HS-27A (cell line): Measurements from ENCODE around the gene CCDC171.
"Not testable (repeated sequence)": the region's sequence is repeated elsewhere in the genome, so short reads cannot be mapped to it uniquely, and the experiment has no call there.

Experiments
- DNase-seq: peaks from one replicate; pipeline ENCODE4 v3.0.0-alpha.2; 2012; ENCODE audit warnings: low read depth, missing footprints

CCDC171 gene

GRCh38 chr9:15763371-15763770 lies 210.5 kb downstream of the CCDC171 start:
- DNase-seq = no peak

GRCh38 chr9:15764131-15764530 lies 211.3 kb downstream of the CCDC171 start:
- DNase-seq = no peak

DNA sequence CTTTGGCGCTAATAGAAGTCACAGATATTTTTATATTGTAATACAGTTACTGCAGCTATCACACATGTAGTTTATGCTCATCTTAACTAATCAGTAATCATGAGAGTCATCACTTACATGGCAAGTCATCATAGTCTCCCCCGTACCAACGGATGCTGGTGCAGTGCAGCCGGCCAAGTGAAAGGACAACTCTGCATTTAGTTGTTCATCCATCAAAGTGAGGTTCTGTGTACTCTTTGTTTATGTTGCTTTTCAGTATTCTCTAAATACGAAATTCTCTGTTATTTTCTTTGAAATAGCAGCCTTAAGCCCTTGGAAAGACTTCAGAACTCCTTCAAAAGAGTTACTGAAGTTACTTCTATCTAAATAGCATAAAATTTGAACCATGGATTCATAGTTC lies 216.7 kb downstream of the CCDC171 start:
- DNase-seq = no peak

GRCh38 chr9:15778861-15779260 lies 226.0 kb downstream of the CCDC171 start:
- DNase-seq = no peak

DNA sequence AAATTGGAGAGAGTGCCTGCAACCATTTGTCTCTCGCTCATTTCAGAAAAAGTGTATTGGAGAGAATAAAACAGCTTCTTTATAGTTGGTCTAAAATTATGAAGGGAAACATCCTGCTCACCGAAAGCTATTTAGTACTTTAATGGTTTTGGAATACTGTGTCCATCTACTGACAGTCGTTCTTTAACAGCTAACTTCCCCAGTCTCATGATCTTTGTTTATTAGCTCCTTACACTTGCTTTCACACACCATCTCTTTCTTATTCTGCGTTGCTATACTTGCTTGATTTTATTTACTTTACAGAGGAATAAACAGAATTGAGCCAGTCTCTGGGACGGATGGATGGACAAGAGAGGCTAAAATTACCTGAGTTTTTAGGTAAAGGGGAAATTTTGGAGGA lies 229.3 kb downstream of the CCDC171 start:
- no peak for DNase-seq

DNA sequence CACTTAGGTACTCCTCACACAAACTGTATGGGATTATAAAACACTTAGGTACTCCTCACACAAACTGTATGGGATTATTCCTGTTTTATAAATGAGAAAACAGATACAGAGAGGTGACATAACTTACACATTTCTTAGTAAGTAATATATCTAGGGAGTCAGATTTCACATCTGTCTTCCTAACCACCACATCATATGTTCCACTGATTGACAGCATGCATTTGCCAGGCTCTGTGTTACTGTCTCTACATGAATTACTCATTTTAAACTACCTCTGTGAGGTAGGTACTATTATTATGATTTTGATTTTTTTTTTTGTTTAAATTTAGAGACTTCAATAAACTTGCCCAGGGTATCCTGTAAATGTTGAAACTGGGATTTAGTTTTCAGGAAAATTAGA lies 232.7 kb downstream of the CCDC171 start:
- DNase-seq = no peak

DNA sequence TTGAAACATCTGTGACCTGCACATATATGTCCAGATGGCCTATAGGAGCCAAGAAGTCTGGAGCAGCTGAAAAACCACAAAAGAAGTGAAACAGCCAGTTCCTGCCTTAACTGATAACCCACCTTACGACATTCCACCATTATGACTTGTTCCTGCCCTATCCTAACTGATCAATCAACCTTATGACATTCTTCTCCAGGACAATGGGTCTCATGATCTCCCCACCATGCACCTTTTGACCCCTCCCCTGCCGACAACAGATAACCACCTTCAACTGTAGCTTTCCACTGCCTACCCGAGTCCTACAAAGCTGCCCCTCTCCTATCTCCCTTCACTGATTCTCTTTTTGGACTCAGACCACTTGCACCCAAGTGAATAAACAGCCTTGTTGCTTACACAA lies 233.8 kb downstream of the CCDC171 start:
- DNase-seq = no peak

DNA sequence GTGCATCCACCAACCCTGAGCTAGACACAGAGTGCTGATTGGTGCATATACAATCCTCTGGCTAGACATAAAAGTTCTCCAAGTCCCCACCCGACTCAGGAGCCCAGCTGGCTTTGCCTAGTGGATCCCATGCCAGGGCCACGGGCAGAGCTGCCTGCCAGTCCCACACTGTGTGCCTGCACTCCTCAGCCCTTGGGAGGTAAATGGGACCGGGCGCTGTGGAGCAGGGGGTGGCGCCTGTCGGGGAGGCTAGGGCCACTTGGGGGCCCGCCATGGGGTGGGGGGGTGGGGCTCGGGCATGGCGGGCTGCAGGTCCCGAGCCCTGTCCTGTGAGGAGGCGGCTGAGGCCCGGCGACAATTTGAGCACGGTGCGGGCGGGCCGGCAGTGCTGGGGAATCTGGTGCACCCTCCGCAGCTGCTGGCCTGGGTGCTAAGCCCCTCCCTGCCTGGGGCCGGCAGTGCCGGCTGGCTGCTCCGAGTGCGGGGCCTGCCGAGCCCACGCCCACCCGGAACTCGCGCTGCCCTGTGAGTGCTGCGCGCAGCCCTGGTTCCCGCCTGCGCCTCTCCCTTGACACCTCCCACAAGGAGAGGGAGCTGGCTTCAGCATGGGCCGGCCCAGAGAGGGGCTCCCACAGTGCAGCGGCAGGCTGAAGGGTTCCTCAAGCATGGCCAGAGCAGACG lies 257.5 kb downstream of the CCDC171 start:
- DNase-seq = not testable (repeated sequence)

DNA sequence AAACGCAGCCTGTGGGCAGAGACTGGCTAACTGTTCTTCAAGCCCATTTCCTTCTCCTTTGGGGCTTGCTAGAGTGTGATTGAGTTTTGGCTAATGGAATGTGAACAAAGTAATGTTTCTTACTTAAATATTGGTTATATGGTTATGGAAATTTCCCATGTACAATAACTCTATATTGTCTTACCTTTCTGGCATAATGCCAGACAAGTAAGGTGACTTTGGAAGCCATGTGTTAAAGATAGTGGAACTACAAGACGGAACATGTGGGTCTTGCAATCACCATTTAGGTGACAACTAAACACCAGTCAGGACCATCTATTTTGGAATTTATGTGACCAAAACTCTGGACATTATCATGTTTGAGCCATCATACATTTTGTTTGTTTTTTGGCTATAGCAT lies 260.2 kb downstream of the CCDC171 start:
- DNase-seq = no peak

DNA sequence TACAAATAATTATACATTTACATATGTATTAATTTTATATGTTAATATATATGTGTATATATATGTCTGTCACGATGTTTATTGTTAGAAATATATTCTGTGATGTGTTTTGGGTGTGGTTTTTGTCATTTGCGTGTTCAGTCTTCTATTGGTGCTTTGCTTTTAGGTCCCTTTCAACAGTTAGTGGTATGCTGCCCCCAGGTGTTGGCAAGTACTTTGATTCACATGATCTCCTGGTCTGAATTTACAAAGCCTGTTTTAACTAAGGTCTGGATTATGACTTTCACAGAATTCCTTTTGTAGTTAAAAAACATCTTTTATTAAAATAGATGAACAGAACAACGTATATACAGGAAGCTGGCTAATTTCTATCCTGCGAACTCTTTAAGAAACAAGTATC lies 271.5 kb downstream of the CCDC171 start:
- no peak for DNase-seq

GRCh38 chr9:15831384-15831783 lies 278.5 kb downstream of the CCDC171 start:
- no peak for DNase-seq

- peak; percentile 11 for DNase-seq
Measured at GRCh38 chr9:15834541-15834940, 281.7 kb downstream of the CCDC171 start.

DNA sequence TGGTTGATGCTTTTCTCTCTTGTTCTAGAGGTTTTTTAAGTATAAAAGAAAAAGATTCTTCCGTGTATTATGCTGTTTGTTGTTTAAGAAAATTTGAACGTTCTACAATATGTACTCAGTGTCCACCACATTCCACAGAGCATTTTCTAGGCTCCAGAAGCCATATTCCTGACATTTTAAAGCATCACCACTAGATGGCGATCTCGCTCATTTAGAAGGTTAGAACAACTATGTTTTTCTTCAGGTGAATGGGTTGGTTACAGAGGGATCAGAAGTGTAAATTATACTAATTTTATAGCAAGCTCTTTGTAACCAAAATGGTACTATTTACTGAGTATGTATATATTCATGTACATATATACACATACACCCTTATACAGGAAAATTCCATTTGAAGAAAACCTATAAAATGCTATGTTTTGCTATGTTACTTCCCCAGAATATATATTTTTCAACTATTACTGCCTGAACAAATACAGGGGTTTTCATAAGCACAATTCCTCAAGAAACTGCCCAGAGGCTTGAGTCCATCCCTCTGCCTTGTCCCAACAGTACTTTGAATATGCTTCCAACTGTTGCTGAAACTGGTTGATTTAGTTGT lies 284.3 kb downstream of the CCDC171 start:
- peak; percentile 19 for DNase-seq

GRCh38 chr9:15842051-15842450 lies 289.2 kb downstream of the CCDC171 start:
- no peak for DNase-seq

GRCh38 chr9:15843316-15843715 lies 290.5 kb downstream of the CCDC171 start:
- DNase-seq = no peak

GRCh38 chr9:15843931-15844330 lies 291.1 kb downstream of the CCDC171 start:
- DNase-seq = no peak

DNA sequence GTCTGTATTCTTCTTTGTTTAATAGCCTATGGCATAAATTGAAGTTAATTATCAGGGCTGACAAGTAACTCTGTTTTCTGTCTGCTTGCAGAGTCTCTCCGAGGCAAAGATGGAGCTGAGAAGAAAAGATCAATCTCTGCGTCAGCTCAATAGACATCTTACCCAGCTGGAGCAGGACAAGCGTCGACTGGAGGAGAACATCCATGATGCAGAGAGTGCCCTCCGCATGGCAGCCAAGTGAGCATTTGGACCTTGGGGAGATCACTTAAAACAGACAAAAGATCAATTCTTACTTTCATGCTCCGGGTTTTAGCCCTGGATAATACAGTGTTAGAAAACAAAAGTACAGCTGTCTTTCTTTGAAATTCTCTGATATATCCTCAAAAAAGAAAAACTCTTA lies 293.8 kb downstream of the CCDC171 start:
- no peak for DNase-seq

GRCh38 chr9:15849871-15850270 lies 297.0 kb downstream of the CCDC171 start:
- no peak for DNase-seq

GRCh38 chr9:15851766-15852165 lies 298.9 kb downstream of the CCDC171 start:
- no peak for DNase-seq

DNA sequence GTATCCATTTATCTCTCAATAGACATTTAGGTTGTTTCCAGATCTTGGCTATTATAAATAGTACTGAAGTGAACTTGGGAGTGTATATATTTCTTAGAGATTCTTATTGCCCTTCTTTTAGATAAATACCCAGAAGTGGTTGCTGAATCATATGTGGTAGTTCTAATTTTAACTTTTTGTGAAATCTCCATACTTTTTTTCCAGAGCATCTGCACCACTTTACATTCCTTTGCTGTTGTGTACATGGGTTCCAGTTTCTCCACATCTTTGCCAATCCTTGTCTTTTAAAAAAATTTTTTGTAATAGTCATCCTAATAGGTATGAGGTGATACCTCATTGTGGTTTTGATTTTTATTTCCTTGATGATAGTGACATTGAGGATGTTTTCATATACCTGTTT lies 303.7 kb downstream of the CCDC171 start:
- DNase-seq = no peak

DNA sequence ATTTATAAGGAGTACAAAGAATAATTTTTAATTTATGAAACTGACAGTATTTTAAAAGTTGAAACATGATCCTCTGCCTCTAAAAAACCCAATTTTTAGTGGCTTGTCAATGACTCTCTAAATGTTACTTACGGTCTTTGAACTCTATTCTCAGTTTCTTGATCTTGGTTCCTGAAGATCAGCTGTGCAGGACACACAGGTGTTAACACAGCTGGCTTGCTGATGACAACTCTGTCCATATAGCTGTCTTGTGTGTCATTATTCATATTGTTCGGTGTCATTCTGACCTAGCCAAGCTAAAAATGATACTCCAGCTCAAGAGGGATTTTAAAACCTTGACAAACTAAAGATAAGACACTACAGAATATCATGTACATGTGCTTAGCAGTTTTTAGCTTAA lies 314.5 kb downstream of the CCDC171 start:
- DNase-seq = no peak

DNA sequence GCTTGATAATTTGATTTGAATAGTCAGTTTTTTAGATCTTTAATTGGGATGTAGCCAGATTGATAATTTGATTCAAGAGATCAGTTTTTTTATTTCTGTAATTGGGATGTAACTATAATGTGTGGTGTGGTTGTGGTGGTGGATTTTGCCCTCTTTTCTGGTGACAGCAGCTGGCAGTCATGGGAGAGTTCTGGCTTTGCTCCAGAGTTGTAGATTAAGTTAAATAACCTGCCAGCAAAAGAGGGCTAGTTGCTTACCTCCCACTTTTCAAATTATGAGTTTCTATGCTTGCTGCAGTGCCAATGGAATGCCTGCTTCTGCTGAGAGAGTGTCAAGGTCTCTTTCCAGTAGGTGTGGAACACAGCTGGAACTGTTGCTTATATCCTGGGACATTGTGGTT lies 315.1 kb downstream of the CCDC171 start:
- DNase-seq = no peak

- DNase-seq = peak; percentile 24
Measured at GRCh38 chr9:15873573-15874177, 320.8 kb downstream of the CCDC171 start.

DNA sequence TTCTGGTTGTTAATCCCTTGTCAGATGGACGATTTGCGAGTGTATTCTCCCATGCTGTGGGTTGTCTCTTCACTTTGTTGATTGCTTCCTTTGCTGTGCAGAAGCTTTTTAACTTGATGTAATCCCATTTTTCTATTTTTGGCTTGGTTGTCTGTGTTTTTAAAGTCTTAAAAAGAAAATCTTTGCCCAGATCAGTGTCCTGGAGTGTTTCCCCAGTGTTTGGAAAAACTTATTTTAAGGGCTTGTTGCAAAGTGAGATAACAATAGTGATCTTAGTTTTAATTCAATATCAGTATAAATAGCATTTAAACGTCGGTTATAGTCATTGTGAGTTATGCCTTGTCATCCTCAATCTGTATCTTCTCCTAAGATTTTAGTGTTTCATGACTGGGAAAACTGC lies 329.5 kb downstream of the CCDC171 start:
- DNase-seq = no peak
